GM21423 (cell line): ENCODE measurements around the gene GRIN2A.
A peak's percentile ranks its signal among the peaks of the same experiment; 100 is the strongest.

Source experiments
- ATAC-seq: cut with Tn5 transposase; IDR thresholded peaks from one replicate; pipeline ENCODE4 v1.9.1; 2021; ENCODE audit warnings: mild to moderate bottlenecking, moderate library complexity; ENCODE audit not compliant: unreplicated experiment

Gene GRIN2A

DNA sequence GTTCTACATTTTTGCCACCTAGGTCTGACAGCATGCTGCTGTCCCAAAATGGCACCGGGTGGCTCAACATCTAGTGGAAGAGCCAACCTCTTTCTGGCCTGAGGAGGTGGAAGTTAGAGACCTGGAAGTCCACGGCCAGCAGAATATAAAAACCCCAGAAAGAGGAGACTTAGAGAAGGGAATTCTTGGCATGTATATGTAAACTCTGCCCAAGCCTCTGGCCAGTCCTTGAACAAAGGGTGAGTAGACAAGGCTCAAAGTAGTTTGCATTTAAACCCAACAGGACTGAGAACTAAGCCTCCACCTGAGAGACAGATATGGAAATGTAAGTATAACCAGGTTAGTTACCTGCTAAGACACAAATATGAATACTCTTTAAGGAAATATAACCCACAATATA, 210.3 kb downstream of the GRIN2A start:
- no peak for ATAC-seq

DNA sequence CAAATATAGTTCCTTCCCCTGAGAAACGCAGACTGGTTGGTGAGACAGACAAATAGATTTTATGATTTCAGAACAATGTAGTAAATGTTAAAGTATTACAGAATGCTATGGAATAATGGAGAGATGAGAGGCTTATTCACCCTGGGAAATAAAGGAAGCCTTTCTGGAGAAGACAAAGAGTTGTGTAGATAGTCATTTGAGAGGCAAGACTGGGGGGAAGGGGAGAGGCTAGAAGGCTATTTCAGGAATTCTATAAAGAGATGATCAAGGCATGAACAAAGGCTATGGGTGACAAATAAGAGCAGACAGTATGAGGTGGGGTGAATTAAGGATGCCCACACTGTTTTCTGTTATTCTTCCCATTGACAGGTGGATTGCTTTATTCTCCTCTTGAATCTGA, 211.4 kb downstream of the GRIN2A start:
- ATAC-seq, result no peak

DNA sequence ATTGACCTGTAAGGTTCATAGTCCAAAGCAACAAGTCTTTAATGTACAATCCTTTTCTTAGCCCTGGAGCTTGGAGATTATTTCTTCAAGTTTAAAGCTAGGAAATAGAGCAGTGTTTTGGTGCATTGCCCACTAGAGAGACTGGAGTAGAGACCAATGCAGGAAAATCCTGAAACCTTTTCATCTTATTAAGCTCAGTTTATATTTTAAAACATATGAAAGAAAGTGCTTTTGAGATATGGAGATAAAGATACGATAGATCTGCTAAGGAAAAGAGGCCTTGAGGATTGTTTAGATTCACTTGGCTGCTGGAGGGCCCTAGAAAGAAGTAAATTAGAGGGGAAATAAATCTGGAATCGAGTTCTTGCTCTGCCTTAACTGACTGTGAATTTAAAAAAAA, 212.0 kb downstream of the GRIN2A start:
- no peak for ATAC-seq

DNA sequence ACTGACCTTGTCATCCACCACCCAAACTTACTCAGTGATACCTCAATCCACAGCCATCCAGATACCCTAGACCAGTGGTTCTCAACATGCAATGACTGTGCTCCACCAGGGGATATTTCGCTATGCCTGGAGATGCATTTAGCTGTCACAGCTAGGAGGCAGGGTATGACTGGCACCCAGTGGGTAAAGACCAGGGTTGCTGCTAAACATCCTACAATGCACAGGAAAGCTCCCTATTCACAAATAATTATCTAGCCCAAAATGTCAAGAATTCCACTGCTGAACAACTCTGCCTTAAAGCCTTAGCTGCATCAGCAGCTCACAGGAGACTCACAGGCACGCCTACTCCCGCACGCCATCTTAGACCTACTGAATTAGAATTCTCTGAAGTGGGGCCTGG, 212.6 kb downstream of the GRIN2A start:
- ATAC-seq, result no peak

DNA sequence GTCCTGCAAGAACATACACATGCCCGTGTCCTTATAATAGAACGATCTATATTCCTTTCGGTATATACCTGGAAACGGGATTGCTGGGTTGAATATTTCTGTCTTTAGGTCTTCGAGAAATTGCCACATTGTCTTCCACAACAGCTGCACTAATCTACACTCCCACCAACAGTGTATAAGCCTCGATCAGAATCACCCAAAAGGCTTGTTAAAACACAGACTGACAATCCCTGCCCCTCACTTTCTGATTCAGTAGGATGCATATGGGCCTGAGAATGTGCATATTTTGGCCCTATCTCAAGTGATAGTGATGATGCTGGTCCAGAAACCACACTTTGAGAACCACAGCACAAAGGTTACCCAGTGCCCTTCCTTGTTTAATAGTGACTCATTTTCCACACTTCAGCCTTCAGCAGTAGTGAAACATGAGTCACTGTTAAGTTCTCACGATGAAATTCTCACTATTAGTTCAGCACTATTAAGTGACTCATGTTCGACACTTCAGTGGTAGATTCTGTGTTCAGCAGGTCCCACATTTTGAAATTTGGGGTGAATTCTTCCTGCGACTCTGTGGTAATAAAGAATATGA, 215.6 kb downstream of the GRIN2A start:
- peak; percentile 77 for ATAC-seq

DNA sequence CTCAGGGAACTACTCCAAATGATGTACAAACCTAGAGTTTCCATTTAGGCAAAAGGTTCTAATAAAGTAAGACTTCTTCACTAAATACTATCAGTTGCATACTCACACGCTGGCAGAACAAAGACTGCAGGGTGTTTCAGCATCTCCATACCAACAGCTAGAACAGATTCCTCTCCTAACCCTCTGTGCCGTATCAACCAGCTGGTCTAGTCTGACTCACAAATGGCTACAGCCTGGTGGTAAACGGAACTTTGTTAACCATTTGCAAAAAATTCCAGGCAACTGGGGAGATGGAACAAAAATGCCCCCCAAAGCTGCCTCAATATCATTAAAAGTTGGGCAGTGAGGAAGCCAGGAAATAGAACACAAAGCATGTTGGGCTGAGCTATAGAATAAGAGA, 217.1 kb downstream of the GRIN2A start:
- no peak for ATAC-seq

DNA sequence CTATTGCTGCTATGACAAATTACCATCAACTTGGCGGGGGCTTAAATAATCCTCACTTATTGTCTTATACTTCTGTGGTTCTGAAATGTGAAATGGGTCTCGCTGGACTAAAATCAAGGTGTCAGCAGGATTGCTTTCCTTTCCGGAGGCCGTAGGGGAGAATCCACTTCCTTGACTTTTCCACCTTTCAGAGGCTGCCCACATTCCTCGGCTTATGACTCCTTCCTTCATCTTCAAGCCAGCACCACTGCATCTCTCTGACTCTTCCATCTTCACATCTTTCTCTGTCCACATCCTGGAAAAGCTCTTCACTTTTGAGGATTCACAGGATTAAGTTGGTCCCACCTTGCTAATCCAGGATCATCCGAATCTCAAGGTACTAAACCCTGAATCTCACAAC, 217.8 kb downstream of the GRIN2A start:
- ATAC-seq, result no peak

DNA sequence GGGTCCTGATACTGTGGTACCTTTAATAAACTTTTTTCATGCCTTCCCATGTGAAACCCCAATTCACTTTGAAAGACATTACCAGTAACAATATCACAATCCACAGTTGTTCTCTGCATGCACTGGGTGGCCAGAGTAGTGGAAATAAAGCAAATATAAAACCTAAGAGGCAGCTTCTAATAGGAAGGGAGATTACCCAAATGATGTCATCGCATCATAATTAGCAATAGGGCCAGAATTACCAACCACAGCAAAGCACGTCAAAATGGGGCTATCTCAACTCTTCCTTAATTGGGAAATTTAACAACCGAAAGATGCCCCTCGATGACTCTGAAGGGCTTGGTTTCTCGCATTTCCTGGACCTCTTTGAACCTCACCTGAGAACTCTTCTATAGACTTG, 224.8 kb downstream of the GRIN2A start:
- ATAC-seq, result no peak

DNA sequence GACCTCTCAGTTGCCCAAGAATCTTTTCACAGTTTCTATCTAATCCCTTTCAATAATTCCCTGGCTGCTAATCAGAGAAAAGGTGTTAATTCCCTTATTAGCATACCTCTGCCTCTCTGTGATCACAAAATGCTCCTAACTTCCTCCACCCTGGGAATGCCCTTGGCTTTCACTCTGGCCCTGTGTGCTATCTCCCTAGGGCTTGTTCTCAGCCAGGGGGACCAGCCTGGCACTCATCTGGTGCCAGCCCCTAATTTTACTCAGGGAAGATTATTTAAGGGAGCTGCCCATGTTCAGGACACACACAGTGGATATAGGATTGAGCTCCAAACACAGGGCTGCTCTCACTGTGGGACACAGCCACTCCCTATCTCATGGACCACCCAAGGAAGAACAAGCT, 225.2 kb downstream of the GRIN2A start:
- ATAC-seq, result no peak

DNA sequence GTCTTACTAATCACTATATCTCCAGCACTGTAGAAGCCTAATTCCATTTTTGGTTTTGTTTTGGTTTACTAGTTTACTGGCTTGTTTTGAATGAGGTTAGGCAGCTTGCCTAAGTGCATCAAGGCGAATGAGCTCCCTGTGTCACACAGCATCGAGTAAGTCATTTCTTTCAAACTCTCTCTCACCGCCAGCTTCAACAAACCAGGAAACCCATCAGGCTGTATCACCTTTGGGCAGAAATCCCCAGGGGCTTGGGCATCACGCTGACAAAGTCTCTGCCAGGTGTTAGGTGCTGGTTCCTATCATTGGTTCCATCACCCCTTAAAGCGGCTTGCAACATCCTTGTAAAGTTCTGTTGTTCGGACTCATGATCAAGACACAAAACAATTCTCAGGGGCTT, 226.6 kb downstream of the GRIN2A start:
- no peak for ATAC-seq

DNA sequence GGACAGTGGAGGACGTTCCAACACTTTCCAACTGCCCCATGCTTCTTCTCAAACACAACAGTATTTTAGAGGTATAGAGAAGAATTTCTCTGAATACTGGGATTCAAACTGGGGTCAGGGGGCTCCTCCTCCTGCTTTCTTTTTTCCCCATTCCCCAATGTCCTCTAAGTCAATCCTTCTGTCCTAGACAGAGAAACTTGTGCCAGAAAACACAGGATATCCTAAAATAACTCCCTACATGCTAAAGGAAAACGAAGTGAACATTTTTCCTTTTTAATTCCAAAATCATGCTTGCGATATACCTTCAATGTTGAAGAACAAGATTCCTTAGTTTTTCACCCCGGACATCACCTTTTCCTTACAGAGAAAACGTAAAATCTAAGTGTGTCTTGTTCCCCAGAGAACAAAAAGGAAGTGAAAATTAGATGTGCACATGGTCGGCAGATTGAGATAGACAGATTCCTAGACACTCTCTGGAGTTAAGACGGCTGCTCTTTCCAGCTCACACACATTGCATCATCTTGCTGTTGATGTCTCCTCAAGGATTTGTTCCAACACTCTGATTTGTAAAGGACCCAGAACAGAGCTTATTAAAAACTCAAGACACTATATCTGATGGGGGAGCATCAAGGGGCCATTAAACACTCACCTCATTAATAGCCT, 228.2 kb downstream of the GRIN2A start:
- ATAC-seq, result no peak

DNA sequence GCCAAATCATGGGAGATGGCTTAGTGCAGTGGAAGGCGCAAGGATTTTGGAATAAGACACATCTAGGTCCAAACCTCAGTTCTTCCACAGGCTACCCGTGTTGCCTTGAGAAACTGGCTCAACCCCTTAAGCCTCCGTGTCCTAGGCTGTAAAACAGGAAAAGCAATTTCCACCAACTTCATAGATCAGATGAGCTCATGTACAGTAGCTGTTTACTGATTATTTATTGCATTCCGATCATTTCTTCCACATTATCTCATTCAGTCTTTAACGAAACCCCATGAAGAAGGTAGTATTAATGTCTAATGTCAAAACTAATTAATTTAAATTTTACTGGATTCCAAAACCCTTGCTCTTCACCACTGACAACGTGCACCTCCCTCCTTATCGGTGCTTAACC, 231.6 kb downstream of the GRIN2A start:
- ATAC-seq, result no peak

DNA sequence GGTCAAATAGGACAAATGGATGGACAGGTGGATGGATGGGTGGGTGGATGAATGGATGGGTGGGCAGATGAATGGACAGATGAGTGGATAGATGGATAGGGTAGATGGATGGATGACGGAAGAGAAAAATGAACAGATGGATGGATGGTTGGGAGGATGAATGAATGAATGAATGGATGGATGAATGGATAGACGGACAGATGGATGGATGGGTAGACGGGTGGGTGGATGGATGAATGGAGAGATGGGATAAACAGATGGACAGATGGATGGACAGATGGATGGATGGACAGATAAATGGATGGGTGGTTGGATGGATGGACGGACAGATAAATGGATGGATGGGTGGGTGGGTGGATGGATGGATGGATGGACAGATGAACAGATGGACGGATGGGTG, 232.8 kb downstream of the GRIN2A start:
- no peak for ATAC-seq

DNA sequence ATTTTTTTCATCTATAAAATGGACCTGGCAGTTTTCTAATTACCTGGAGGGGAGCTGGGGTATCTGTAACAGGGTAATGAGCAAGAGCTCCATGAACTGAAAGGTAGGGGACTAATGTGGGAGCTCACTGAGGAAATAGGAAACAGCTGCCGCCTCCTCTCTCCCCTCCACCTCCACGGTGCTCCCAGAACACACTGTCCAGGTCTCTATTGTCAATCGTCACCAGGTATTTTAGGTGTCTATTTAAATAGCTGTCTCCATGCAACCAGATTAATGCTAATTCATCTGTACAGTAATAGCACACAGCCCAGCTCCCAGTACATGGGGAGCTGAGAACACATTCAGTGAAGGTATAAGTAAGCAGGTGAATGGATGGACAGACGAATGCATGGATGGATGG, 233.3 kb downstream of the GRIN2A start:
- ATAC-seq, result no peak

DNA sequence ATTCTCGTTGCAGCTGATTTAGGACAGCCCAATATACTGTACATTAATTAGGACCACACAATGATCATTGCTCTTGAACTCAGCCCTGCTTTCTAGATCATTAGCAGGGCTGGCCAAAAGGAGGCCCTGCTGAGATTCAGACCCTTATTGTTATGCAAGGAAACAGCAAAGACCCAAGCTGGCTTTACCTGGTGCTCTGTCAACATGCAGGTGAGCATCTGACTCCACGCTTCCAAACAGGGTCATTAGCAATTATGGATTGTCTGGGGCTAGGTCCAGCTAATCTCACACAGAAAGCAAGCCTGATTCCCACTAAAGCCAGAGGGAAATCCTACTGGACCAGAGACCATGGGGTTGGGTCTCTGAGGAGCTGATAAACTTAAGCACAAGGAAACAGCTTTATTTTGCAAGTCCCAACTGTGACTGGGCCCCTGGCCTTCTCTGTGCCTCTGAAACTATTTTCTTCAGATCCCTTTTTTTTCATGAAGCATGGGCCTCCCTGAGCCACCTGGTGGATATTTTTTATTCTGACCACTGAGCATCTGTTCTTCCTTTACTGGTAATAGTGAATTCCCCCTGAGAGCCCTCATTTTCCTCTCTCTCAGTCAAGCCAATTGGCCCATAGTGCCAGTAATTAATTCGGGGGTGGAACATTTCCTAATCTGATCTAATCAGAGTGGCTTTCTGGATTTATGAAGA, 236.1 kb downstream of the GRIN2A start:
- no peak for ATAC-seq

DNA sequence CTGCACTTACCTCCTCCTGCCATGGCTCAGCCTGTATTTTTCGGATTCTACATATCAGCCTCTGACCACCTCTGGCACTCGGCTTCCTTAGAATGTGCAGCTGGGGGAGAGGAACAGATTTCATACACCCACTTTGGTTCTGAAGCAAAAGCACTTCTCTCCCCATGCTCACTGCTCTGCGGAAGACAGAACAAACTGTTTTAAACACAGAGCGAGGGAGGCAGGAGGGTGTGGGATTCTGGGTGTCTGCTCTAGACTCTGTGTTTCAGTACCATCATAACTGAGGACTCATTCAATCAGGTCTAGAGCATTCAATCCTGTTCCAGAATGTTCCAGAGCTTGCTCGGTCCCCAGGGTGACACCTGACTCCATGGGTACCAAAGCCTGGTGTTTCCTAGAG, 239.1 kb downstream of the GRIN2A start:
- no peak for ATAC-seq

DNA sequence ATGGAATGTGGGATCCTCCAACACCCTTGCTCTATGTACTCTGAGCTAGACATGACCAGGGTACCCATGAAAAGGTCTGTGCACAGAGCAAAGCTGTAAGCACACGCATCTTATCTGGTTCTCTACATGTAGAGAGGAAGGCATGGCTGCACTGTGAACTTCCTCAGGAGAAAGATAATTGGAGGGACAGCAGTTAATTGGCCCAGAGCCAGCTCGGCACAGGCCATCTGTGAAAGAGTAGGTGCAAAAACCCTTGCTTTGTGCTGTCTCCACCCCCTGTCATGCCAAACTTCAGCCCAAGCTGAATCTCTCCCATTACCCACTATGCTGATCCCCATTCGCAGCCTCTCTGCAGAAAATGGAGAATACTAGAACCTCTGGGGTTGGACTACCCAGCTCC, 241.0 kb downstream of the GRIN2A start:
- ATAC-seq, result no peak

DNA sequence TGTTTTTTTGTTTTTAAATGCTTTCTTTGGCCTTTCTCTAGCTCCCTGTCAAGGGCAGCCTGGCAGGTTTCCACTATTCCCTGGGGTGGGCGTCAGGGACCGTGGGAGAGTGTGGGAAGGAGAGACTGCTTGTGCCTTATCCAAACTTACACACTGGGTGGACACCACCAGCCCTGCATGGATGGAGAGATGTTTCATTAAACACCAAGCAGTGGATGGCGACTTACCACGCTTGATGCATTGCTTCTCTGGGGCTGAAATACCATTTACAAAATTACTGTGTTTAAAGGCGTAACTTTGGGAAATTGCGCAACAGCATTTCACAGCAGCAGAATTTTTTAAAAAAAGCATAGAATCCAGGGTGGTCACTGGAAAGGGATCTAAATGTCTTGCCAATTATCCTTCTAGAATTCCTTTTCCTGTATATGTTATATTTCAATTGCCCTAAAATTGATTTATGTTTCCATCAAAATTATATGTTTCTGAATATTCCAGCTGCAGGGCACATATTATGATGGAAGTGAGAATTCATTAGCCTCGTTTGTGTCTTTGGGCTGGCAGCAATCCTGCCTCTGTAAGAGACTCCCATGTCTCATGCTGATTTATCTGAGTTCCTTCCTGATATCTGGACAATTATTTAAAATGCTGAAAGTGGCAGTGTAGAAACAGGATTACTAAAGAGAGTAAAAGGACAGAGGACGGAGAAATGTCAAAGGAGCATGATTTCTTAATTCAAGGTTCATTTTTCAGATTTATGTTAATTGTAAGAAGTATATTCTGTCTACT, 247.3 kb downstream of the GRIN2A start:
- ATAC-seq, result no peak

DNA sequence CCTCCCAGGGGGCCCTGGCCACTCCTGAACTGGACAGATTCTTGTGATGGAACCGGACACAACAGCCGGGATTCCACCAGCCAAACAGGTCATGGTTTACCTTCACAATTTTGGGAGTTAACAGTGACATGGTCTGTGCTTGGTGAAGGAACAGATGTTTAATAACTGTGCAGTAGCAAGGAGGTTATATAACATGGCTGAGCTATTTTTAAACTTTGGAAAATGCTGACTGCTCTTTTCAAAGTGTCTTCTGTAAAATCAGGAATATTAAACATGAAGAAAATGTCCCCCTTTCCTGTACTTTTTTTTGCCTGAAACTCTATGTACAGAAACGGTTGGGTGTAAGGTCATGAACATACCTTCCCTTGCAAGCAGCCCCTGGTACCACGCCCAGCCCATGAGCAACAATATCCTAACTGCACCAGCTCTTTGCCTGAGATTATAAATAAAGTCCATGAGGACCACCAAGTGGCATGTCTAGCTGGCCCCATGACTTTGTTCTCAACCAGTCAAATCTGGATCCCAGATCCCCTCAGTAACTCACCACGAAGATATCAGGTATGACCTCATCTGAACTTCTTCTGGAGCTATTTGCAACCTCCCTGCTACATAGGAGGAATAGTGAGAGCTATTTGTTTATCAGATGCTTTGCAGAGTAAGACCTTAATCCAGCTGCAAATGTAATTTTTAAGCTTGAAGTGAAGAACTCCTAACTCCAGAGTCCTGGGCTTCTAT, 249.1 kb downstream of the GRIN2A start:
- no peak for ATAC-seq

DNA sequence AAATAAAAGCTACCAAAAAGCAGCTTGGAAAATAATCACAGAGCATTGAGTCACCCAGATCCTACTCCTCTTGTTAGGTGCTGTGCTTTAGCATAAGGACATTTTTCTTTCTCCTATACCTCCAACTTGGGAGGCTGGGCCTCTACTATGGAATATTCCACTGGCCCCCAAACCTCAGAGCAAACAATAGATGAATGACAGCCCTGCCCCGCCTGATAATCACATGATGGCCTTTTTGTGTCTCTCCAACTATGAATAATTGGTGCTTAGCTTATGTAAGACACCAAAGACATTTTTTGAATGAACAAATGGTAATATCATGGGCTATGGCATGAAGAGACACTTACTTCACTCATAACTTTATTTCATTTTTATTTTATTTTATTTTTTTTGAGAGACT, 250.2 kb downstream of the GRIN2A start:
- ATAC-seq, result no peak

DNA sequence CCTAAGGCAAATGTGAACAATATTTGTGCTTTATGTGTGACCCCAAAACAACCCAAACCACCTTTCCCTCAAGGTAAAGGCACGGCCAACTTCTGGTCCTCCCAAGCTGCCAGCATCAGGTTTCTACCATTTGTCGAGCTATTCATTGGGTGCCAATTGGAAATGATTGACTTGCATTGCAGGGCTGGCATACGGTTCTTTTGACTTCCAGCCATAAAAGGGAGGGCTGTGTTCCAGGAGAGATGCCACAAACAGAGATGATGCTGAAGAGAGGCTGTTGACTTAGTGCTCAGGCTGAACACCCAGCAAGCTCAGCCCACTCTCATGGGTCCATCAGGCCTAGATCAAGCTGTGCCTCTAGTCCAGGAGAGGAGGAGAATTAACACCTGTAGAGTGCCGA, 252.4 kb downstream of the GRIN2A start:
- no peak for ATAC-seq
